GM23248 (cell line): Measurements from ENCODE around the gene SH3BP1. TPM values are rescaled to one million over a fixed set of nuclear protein-coding genes. Genes with fewer than 3 reads are reported as not detected.
A peak's percentile ranks its signal among the peaks of the same experiment; 100 is the strongest.
"Not testable (repeated sequence)": the region's sequence is repeated elsewhere in the genome, so short reads cannot be mapped to it uniquely, and the experiment has no call there.

ENCODE experiments used
- DNase-seq: peaks from one replicate; pipeline ENCODE4 v3.0.0-alpha.2; 2015
- H2AFZ ChIP-seq: fragments of 200-600 bp; sonication (generic); 2 replicates; pipeline ENCODE4 v1.6.1; 2016; ENCODE audit warnings: antibody characterized with exemption
- H3F3A ChIP-seq: fragments of 200-600 bp; sonication (generic); 2 replicates; pipeline ENCODE4 v1.6.1; 2016; ENCODE audit warnings: mild to moderate bottlenecking, antibody characterized with exemption, mixed run types; ENCODE audit not compliant: insufficient read depth
- H3K27ac ChIP-seq: fragments of 200-600 bp; sonication (generic); 2 replicates; pipeline ENCODE4 v1.5.1; 2016; ENCODE audit warnings: mild to moderate bottlenecking
- H3K27me3 ChIP-seq: fragments of 200-600 bp; sonication (generic); replicated peaks from 2 replicates; pipeline ENCODE4 v1.6.1; 2016; ENCODE audit warnings: mild to moderate bottlenecking; ENCODE audit not compliant: insufficient read depth
- H3K36me3 ChIP-seq: fragments of 200-600 bp; sonication (generic); 2 replicates; pipeline ENCODE4 v1.6.1; 2016; ENCODE audit warnings: low read depth, mild to moderate bottlenecking
- H3K4me1 ChIP-seq: fragments of 200-600 bp; sonication (generic); 2 replicates; pipeline ENCODE4 v1.6.1; 2016; ENCODE audit warnings: mild to moderate bottlenecking; ENCODE audit not compliant: insufficient read depth
- H3K4me2 ChIP-seq: fragments of 200-600 bp; sonication (generic); one replicate; pipeline ENCODE4 v1.6.1; 2016; ENCODE audit warnings: mild to moderate bottlenecking; ENCODE audit not compliant: unreplicated experiment
- H3K4me3 ChIP-seq: fragments of 200-600 bp; sonication (generic); 2 replicates; pipeline ENCODE4 v1.5.1; 2016; ENCODE audit warnings: mild to moderate bottlenecking
- H3K79me2 ChIP-seq: fragments of 200-600 bp; sonication (generic); 2 replicates; pipeline ENCODE4 v1.6.1; 2016; ENCODE audit warnings: mild to moderate bottlenecking; ENCODE audit not compliant: insufficient read depth
- H3K9ac ChIP-seq: fragments of 200-600 bp; sonication (generic); 2 replicates; pipeline ENCODE4 v1.6.1; 2016; ENCODE audit warnings: mild to moderate bottlenecking
- H3K9me2 ChIP-seq: fragments of 200-600 bp; sonication (generic); 2 replicates; pipeline ENCODE4 v1.6.1; 2016; ENCODE audit warnings: mixed run types, mild to moderate bottlenecking, moderate library complexity; ENCODE audit not compliant: insufficient read depth
- H3K9me3 ChIP-seq: fragments of 200-600 bp; sonication (generic); one replicate; pipeline ENCODE4 v1.6.1; 2017; ENCODE audit warnings: low read depth
- H4K20me1 ChIP-seq: fragments of 200-600 bp; sonication (generic); 2 replicates; pipeline ENCODE4 v1.6.0; 2016; ENCODE audit not compliant: insufficient read depth
- EZH2 ChIP-seq: fragments of 200-600 bp; sonication (generic); IDR thresholded peaks from 2 replicates; pipeline ENCODE4 v1.6.1; 2018; ENCODE audit warnings: antibody characterized with exemption, mild to moderate bottlenecking; ENCODE audit not compliant: insufficient read depth, poor library complexity, severe bottlenecking
- EZH2phosphoT487 ChIP-seq: fragments of 200-600 bp; sonication (generic); IDR thresholded peaks from 2 replicates; pipeline ENCODE4 v1.6.1; 2018; ENCODE audit warnings: antibody characterized with exemption, moderate library complexity, mild to moderate bottlenecking, low read depth; ENCODE audit not compliant: insufficient read depth
- WGBS, 2 experiments: methylation state at CpG; one replicate each; pipeline ENCODE4 v1.1.6; 2015 to 2017; ENCODE audit warnings: low lambda C conversion rate in 2 of 2, low coverage in 1 of 2; ENCODE audit errors: missing lambda C conversion rate in 2 of 2; 5-methylcytosine and 5-hydroxymethylcytosine counted together
- in situ Hi-C: fragments of 300-500 bp; cut with MboI; formaldehyde crosslinking; loops from 2 replicates; pipeline ENCODE4 v1.15.0; 2020
- polyA plus RNA-seq: library from polyadenylated mRNA; unstranded; fragments of >200 nt; fragmentation: Nextera tagmentation; extraction: Ambion mirVana; gene quantifications from 2 replicates; pipeline ENCODE4 v1.2.1, GENCODE V29; 2016
- total RNA-seq: library from RNA; depleted of rRNA; stranded (reverse); fragments of >200 nt; shearing (Covaris generic); gene quantifications from 2 replicates; pipeline ENCODE4 v1.2.3, GENCODE V29; 2014

The SH3BP1 gene
- total and polyA plus RNA-seq, 2 experiments from 2014 or later = 0.81 to 9.9 TPM

GRCh38 chr22:37608477-37609239 lies 30.8 kb upstream of the SH3BP1 start, which contains the start of gene GGA1:
Gene GGA1 (plus strand): TSS chr22:37608834. CDS start chr22:37608861, 27 bp downstream.
- peak; percentile 98 for DNase-seq
- Histone ChIP-seq H4K20me1 (no peaks in the 10 kb centered on the region), H3K9ac (peak within 1 kb of the TSS; percentile 89), H3F3A (no peaks in the 10 kb centered on the region; the same call in 1 of the 2 replicates), H3K36me3 (no peaks in the 10 kb centered on the region), H3K4me1 (peaks cover 14% of the 10 kb centered on the region; the same call in 1 of the 2 replicates), H3K9me2 (no peaks in the 10 kb centered on the region), H3K27me3 (no peaks in the 10 kb centered on the region), H3K4me2 (peak within 1 kb of the TSS; percentile 88), H2AFZ (peak within 1 kb of the TSS; percentile 88), H3K4me3 (peak within 1 kb of the TSS; percentile 92), H3K27ac (peak within 1 kb of the TSS; percentile 96), H3K79me2 (peaks cover 30% of the 10 kb centered on the region), H3K9me3 (no peaks in the 10 kb centered on the region)
- TF ChIP-seq EZH2 (no peak), EZH2phosphoT487 (no peak)
- WGBS, 2 experiments = 1 to 2% methylated on average over 37 to 57 of the region's 82 CpGs
- in situ Hi-C loops = no loop called here

- WGBS, 2 experiments = 18% methylated on average over 25 to 26 of the region's 26 CpGs
- Histone ChIP-seq H3K4me1 (peaks cover 14% of the 10 kb centered on the region; the same call in 1 of the 2 replicates), H3K79me2 (peaks cover 30% of the 10 kb centered on the region), H3K36me3 (no peaks in the 10 kb centered on the region), H3K27me3 (no peaks in the 10 kb centered on the region), H3K9me3 (no peaks in the 10 kb centered on the region), H3K9ac (peak overlapping the region; percentile 89), H3K4me3 (peak overlapping the region; percentile 92), H3K27ac (peak overlapping the region; percentile 96), H3K4me2 (peak overlapping the region; percentile 88), H3K9me2 (no peaks in the 10 kb centered on the region), H3F3A (no peaks in the 10 kb centered on the region; the same call in 1 of the 2 replicates), H4K20me1 (no peaks in the 10 kb centered on the region), H2AFZ (peak overlapping the region; percentile 80)
- TF ChIP-seq EZH2phosphoT487 (no peak), EZH2 (no peak)
- in situ Hi-C loops = no loop called here
- peak; percentile 67 for DNase-seq
These were observed 30.0 kb upstream of the SH3BP1 start for GRCh38 chr22:37609240-37610152.

GRCh38 chr22:37610153-37610475 lies 29.4 kb upstream of the SH3BP1 start:
- H2AFZ ChIP-seq, in situ Hi-C loops, H3F3A ChIP-seq, H3K27me3 ChIP-seq, DNase-seq, H3K36me3 ChIP-seq, H3K9me2 ChIP-seq, H4K20me1 ChIP-seq, H3K9me3 ChIP-seq, H3K27ac ChIP-seq: not testable (repeated sequence)
- H3K9ac ChIP-seq = peak overlapping the region; percentile 89
- H3K4me3 ChIP-seq = peak overlapping the region; percentile 92
- H3K4me2 ChIP-seq = peak overlapping the region; percentile 88
- peaks cover 30% of the 10 kb centered on the region for H3K79me2 ChIP-seq
- peaks cover 14% of the 10 kb centered on the region; the same call in 1 of the 2 replicates for H3K4me1 ChIP-seq
- WGBS, 2 experiments = 96 to 100% methylated on average over 2 to 3 of the region's 3 CpGs

GRCh38 chr22:37610480-37611129 lies 28.9 kb upstream of the SH3BP1 start:
- H2AFZ ChIP-seq = no peak overlapping the region
- H3K27me3 ChIP-seq = no peaks in the 10 kb centered on the region
- H3K4me2 ChIP-seq = peak overlapping the region; percentile 88
- DNase-seq = no peak
- no peak overlapping the region for H3K27ac ChIP-seq
- no peaks in the 10 kb centered on the region for H3K36me3 ChIP-seq
- no peak for TF ChIP-seq EZH2phosphoT487
- no peak for TF ChIP-seq EZH2
- no peaks in the 10 kb centered on the region; the same call in 1 of the 2 replicates for H3F3A ChIP-seq
- peaks cover 30% of the 10 kb centered on the region for H3K79me2 ChIP-seq
- WGBS, 2 experiments = 87 to 89% methylated on average over 15 of the region's 15 CpGs
- in situ Hi-C loops = no loop called here
- H3K9ac ChIP-seq = peak overlapping the region; percentile 89
- H3K4me3 ChIP-seq = peak overlapping the region; percentile 92; the same call in 1 of the 2 replicates
- no peaks in the 10 kb centered on the region for H4K20me1 ChIP-seq
- H3K9me3 ChIP-seq = no peaks in the 10 kb centered on the region
- H3K4me1 ChIP-seq = peaks cover 14% of the 10 kb centered on the region; the same call in 1 of the 2 replicates
- H3K9me2 ChIP-seq = no peaks in the 10 kb centered on the region
